K562 (cell line): ENCODE data around the gene PHF1. TPM values are rescaled to one million over a fixed set of nuclear protein-coding genes. Genes with fewer than 3 reads are reported as not detected.

Experiments
- CHD4 ChIP-seq: fragments of 200-600 bp; sonication (generic); IDR thresholded peaks from 3 replicates; pipeline ENCODE4 v1.6.1; 2012; ENCODE audit warnings: low read depth, mild to moderate bottlenecking, mixed read lengths, low read length, inconsistent platforms; ENCODE audit not compliant: insufficient read depth, insufficient replicate concordance, poor library complexity, severe bottlenecking
- ELF1 ChIP-seq: fragments of 200-800 bp; sonication (Bioruptor generic); IDR thresholded peaks from 2 replicates; pipeline ENCODE4 v1.6.1; 2016; ENCODE audit warnings: missing genetic modification characterization, missing compliant biosample characterization
- ELF2 ChIP-seq: fragments of 250-450 bp; sonication (Bioruptor Pico); IDR thresholded peaks from 2 replicates; pipeline ENCODE4 v1.5.0; 2021; ENCODE audit warnings: mild to moderate bottlenecking
- FOXA3 ChIP-seq, 2 experiments: fragments of 450-650 bp in 1 of 2; sonication (generic) in 1 of 2; formaldehyde crosslinking; IDR thresholded peaks in 1 of 2; conservative IDR thresholded peaks in 1 of 2; 2 replicates each; pipeline versions ENCODE4 v1.4.0 to v1.8.0; 2020 to 2022; ENCODE audit warnings: mild to moderate bottlenecking in 2 of 2, missing genetic modification reagents in 1 of 2
- FOXP4 ChIP-seq: sonication (generic); formaldehyde crosslinking; IDR thresholded peaks from 2 replicates; pipeline ENCODE4 v1.8.0; 2022; ENCODE audit warnings: mild to moderate bottlenecking, missing genetic modification reagents, borderline replicate concordance
- KDM5B ChIP-seq: fragments of 200-600 bp; sonication (generic); IDR thresholded peaks from 2 replicates; pipeline ENCODE4 v1.6.1; 2012; ENCODE audit warnings: low read depth, mild to moderate bottlenecking, moderate library complexity, low read length, control low read depth, inconsistent platforms; ENCODE audit not compliant: insufficient replicate concordance
- L3MBTL2 ChIP-seq: fragments of 450-650 bp; IDR thresholded peaks from 2 replicates; pipeline ENCODE4 v1.6.1; 2016; ENCODE audit warnings: mild to moderate bottlenecking, moderate library complexity
- NFRKB ChIP-seq: fragments of 450-650 bp; IDR thresholded peaks from 2 replicates; pipeline ENCODE4 v1.6.1; 2016; ENCODE audit warnings: low read depth
- PCBP1 ChIP-seq: fragments of 200-400 bp; formaldehyde crosslinking; IDR thresholded peaks from 2 replicates; pipeline ENCODE4 v1.6.1; 2018; ENCODE audit warnings: mild to moderate bottlenecking, low read depth, low read length; ENCODE audit not compliant: poor library complexity, severe bottlenecking
- SMC3 ChIP-seq: conservative IDR thresholded peaks from 2 replicates; pipeline ENCODE4 v1.6.1; 2011; ENCODE audit warnings: low read depth, low read length, improper control_type of control experiment; ENCODE audit not compliant: insufficient read depth
- TEAD1 ChIP-seq, 2 experiments: fragments of 450-650 bp in 1 of 2; sonication (generic) in 1 of 2; formaldehyde crosslinking; IDR thresholded peaks; 2 replicates each; pipeline versions ENCODE4 v1.4.0 to v1.8.0; 2020 to 2022; ENCODE audit warnings: mild to moderate bottlenecking in 2 of 2, missing genetic modification reagents in 1 of 2
- ZNF146 ChIP-seq: IDR thresholded peaks from one replicate; pipeline ENCODE4 v1.6.1; 2018; ENCODE audit warnings: missing compliant biosample characterization; ENCODE audit not compliant: unreplicated experiment
- ZNF217 ChIP-seq: sonication (generic); formaldehyde crosslinking; IDR thresholded peaks from 2 replicates; pipeline ENCODE4 v1.8.0; 2022; ENCODE audit warnings: mild to moderate bottlenecking, missing genetic modification reagents
- ZNF232 ChIP-seq: sonication (generic); formaldehyde crosslinking; IDR thresholded peaks from 2 replicates; pipeline ENCODE4 v1.8.0; 2022; ENCODE audit warnings: mild to moderate bottlenecking, missing genetic modification reagents
- ZNF740 ChIP-seq, 3 experiments: fragments of 200-800 bp in 1 of 3; sonication (Bioruptor generic) in 1 of 3; sonication (generic) in 1 of 3; formaldehyde crosslinking in 1 of 3; IDR thresholded peaks; 2 replicates each; pipeline versions ENCODE4 v1.6.1 to v1.8.0; 2016 to 2022; ENCODE audit warnings: mild to moderate bottlenecking in 2 of 3, missing compliant biosample characterization in 2 of 3, missing genetic modification characterization in 2 of 3, missing genetic modification reagents in 1 of 3
- ZNF766 ChIP-seq: fragments of 200-800 bp; sonication (Bioruptor generic); conservative IDR thresholded peaks from 2 replicates; pipeline ENCODE4 v1.6.1; 2016; ENCODE audit warnings: missing genetic modification characterization, missing compliant biosample characterization
- polyA plus RNA-seq, 8 experiments: library from polyadenylated mRNA; depleted of rRNA in 4 of 8; stranded (reverse) in 5 of 8; unstranded in 3 of 8; fragments of >200 nt; fragmentation: Nextera tagmentation in 2 of 8; fragmentation: Illumina TruSeq in 1 of 8; extraction: Ambion mirVana in 2 of 8; extraction: Trizol in 1 of 8; gene quantifications; 2 replicates each; pipeline versions ENCODE4 v1.2.1 to v1.2.3, GENCODE V29; 2011 to 2014; ENCODE audit warnings: inconsistent platforms in 1 of 8, missing spikeins in 1 of 8
- total RNA-seq, 7 experiments: library from RNA; depleted of rRNA in 6 of 7; stranded (reverse); fragments of >200 nt in 6 of 7; fragmentation: Illumina TruSeq in 2 of 7; extraction: Trizol in 2 of 7; gene quantifications; 2 replicates each; pipeline versions ENCODE4 v1.2.1 to v1.2.3, GENCODE V29; 2011 to 2021; ENCODE audit warnings: low replicate concordance in 1 of 7
- TF ChIP-seq, protein P1 (sequence below): sonication (generic); formaldehyde crosslinking; IDR thresholded peaks from 2 replicates; pipeline ENCODE4 v1.8.0; 2023; ENCODE audit warnings: mild to moderate bottlenecking, missing genetic modification reagents
- TF ChIP-seq, protein P2 (sequence below), 2 experiments: IDR thresholded peaks; 2 replicates each; pipeline ENCODE4 v1.6.1; 2011; ENCODE audit warnings: borderline replicate concordance in 1 of 2, control low read depth in 1 of 2, low read depth in 1 of 2, low read length in 1 of 2, mild to moderate bottlenecking in 1 of 2, mixed read lengths in 1 of 2, moderate library complexity in 1 of 2; ENCODE audit not compliant: insufficient read depth in 1 of 2, insufficient read length in 1 of 2, poor library complexity in 1 of 2, severe bottlenecking in 1 of 2; ENCODE audit errors: extremely low read depth in 1 of 2

PHF1 gene
- total and polyA plus RNA-seq, 9 of the 15 experiments (the other 6 are each of a cell fraction or from before 2014, with no cell fraction given): 3.7 to 64.2 (median 33.7) TPM

DNA sequence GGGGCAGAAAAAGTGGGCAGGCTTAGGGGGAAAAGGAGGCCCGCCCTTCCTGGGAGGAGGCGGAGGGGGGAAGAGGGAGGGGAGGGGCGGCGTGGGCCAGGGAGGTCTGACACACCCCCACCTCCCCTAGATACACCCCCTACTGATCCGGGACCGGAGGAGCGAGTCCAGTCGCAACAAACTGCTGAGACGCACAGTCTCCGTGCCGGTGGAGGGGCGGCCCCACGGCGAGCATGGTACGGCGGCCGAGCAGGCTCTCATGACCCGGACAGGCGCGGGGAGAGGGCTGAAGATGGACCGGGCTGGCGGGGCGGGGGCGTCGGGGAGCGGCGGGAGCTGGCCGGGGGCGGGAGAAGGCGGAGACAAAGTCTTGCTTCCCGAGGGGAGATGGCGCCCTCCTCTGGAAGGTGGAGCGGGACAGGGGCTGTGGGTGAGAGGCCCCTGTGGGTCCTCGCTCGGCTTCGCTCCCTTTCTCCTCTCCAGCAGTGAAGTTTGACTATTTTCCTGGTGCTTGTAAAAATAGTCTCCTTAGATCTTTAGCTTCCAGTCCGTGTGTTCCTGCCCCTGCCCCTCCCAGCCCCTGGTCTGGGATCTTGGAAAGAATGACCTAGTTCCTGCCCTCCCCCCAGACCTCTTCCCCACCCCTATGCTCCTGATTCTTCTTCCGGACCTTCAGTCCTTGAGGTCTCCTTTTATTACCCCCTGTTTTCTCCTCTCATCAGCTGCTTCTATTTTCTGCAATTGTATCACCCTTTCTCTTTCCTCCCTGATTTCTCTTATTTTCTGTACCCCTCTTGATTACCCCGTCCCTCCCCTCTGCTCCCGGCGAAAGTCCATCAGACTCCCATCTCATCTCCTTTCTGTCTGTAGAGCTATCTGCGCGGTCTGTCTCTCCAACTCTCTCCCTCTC, 15.1 kb downstream of the PHF1 start (continued):
- TF ChIP-seq SMC3 (peak; percentile 62), FOXA3 (CRISPR knock-in tag; conservative IDR thresholded peaks at IDR 0.05 in 1 of 2, IDR thresholded peaks at IDR 0.05 in 1 of 2) (peak in 1 of 2 experiments; percentile 67; a peak in 1 of 4 replicates), ZNF146 (CRISPR knock-in tag) (no peak), L3MBTL2 (peak; percentile 80), KDM5B (peak; percentile 43), ZNF217 (no peak), PCBP1 (peak; percentile 53), ZNF740 (CRISPR knock-in tag; IDR thresholded peaks at IDR 0.05) (peak; percentile 92), ZNF740 (tag; IDR thresholded peaks at IDR 0.05) (peak in 1 of 2 experiments; percentile 93; a peak in 2 of 4 replicates), ELF2 (peak; percentile 58; the same call in 1 of the 2 replicates), FOXP4 (CRISPR knock-in tag) (peak; percentile 98; the same call in 1 of the 2 replicates), TEAD1 (CRISPR knock-in tag; IDR thresholded peaks at IDR 0.05) (peak in 1 of 2 experiments; percentile 58; a peak in 1 of 4 replicates), ZNF232 (CRISPR knock-in tag) (0 out of 2 replicates have a peak, but pooled peaks have one; percentile 59), CHD4 (peak; percentile 1), NFRKB (no peak), ZNF766 (CRISPR knock-in tag) (0 out of 2 replicates have a peak, but pooled peaks have one; percentile 30), ELF1 (tag) (peak; percentile 79)
- TF ChIP-seq, protein P1, sequence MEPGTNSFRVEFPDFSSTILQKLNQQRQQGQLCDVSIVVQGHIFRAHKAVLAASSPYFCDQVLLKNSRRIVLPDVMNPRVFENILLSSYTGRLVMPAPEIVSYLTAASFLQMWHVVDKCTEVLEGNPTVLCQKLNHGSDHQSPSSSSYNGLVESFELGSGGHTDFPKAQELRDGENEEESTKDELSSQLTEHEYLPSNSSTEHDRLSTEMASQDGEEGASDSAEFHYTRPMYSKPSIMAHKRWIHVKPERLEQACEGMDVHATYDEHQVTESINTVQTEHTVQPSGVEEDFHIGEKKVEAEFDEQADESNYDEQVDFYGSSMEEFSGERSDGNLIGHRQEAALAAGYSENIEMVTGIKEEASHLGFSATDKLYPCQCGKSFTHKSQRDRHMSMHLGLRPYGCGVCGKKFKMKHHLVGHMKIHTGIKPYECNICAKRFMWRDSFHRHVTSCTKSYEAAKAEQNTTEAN (CRISPR knock-in tag): no peak
- TF ChIP-seq, protein P2, sequence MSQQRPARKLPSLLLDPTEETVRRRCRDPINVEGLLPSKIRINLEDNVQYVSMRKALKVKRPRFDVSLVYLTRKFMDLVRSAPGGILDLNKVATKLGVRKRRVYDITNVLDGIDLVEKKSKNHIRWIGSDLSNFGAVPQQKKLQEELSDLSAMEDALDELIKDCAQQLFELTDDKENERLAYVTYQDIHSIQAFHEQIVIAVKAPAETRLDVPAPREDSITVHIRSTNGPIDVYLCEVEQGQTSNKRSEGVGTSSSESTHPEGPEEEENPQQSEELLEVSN (IDR thresholded peaks at IDR 0.05; ENCODE audit: borderline replicate concordance in 1 of 2, extremely low read depth in 1 of 2, insufficient read depth in 1 of 2, insufficient read length in 1 of 2, low read depth in 1 of 2, low read length in 1 of 2, poor library complexity in 1 of 2, severe bottlenecking in 1 of 2): peak; percentile 89 to 95
